Cardiac fibroblast (primary cell): ENCODE results near the gene CHRNB2.

ENCODE experiments used
- DNase-seq, 2 donors: peaks; one replicate each; pipeline versions ENCODE4 v3.0.0 to v3.0.0-alpha.2; 2010; ENCODE audit warnings: low read depth in 2 of 2
- H3K4me3 ChIP-seq, 2 donors: replicated peaks in 1 of 2; 1 replicate in 1 of 2; 2 replicates in 1 of 2; pipeline ENCODE4 v1.5.1; 2011; ENCODE audit warnings: low read depth in 2 of 2, low read length in 2 of 2, mild to moderate bottlenecking in 2 of 2, moderate library complexity in 1 of 2
- TF ChIP-seq, protein P1 (sequence below): IDR thresholded peaks from one replicate; pipeline ENCODE4 v1.5.1; 2011; ENCODE audit warnings: low read depth, mild to moderate bottlenecking, low read length, inconsistent platforms

CHRNB2 gene

DNA sequence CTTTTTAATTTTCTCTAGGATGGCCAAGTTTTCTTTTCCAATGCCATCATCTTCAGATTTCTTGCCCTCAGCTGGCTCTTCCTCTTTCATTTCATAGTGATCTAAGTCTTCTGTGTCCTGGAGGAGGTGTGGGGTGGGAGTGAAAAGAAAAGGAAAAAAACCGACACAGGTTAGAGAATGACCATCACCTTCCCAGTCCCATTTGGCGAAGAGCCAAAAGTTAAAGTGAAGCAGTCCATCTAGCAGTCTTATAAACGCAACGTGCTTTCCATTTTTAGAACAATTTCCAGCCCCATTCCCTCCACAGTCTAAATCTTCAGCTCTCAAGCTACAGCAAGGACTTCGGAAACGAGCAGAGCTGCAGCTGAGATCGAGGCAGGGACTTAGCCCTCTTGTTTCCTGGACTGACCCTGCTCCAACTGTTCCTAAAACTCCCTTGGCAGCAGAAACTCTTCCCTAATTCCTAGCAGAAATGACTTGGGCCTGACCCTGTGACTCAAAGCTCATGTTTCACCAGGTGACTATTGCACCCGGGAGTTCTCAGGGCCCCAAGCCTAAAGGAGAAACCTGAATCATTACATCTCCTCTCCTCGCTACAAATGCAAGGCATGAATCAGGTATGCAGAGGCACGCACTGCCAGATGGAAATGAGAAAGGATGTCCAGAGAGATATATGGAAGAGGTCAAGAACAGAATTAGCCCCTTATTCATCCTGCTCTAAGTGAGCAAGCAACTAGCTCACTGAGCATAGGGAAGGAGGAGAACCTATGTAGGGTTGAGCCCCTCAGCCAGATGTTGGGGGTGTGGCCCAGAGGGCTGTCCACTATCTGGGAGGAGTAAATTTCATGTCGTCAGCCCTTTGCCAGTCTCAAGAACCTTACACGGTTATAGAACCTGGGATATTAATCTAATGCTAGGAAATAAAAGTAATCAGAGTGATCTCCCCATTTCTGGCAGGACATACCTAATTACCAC lies 14.2 kb upstream of the CHRNB2 start:
- TF ChIP-seq, protein P1, sequence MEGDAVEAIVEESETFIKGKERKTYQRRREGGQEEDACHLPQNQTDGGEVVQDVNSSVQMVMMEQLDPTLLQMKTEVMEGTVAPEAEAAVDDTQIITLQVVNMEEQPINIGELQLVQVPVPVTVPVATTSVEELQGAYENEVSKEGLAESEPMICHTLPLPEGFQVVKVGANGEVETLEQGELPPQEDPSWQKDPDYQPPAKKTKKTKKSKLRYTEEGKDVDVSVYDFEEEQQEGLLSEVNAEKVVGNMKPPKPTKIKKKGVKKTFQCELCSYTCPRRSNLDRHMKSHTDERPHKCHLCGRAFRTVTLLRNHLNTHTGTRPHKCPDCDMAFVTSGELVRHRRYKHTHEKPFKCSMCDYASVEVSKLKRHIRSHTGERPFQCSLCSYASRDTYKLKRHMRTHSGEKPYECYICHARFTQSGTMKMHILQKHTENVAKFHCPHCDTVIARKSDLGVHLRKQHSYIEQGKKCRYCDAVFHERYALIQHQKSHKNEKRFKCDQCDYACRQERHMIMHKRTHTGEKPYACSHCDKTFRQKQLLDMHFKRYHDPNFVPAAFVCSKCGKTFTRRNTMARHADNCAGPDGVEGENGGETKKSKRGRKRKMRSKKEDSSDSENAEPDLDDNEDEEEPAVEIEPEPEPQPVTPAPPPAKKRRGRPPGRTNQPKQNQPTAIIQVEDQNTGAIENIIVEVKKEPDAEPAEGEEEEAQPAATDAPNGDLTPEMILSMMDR: no peak
- H3K4me3 ChIP-seq: no peak overlapping the region
- no peak for DNase-seq

DNA sequence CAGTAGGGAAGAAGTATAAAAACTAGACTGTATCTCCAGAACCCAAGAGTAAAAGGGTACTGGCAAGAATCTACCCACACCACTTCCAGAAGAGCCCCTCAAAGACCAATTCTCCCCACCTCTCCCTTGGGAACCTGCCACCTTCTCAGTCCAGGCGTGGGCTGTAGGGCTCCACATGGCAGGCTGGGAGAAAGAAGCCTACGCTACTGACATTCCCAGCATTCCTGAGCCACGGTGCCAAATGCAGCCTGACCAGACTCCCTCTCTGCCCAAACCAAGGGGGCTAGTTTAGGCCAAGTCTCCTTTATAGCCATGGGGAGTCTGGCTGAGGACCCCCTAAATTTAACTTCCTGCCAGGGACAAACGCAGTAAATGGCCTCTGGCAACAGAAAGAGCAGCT lies 11.2 kb upstream of the CHRNB2 start:
- DNase-seq: peak; percentile 22 to 59
- H3K4me3 ChIP-seq: peak overlapping the region; percentile 79 to 83
- TF ChIP-seq, protein P1: no peak

DNA sequence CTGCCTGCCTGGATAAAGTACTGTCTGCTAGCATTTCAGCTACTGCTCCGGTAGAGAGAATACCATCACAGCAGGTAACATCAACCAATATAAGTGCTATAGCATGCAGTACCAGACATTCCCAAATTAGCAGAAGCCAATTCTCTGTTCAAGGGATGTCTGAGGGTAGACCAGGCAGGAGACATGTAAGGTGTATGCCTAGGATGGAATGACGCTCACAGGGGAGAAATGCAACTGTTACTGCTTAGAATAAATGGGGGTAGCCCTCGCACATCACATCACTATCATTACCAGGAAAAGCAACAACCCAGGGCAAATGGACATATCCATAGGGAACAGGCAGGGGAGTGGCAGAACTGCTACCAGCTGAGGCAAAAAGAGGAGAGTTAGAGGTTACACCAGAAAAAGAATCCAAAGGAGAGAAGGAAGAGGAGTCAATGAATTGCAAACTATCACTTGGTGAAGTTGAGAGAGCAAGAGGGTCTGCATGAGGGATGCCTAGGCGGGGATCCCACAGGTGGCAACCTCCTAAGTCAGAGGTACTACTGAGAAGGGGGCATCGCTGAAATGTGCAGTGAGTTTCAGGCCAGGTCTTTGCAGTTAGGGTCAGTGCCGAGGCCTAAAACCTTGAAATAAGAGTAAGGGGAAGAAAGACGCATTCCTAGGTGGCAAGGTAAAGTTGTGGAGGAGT lies 10.2 kb upstream of the CHRNB2 start:
- H3K4me3 ChIP-seq: peak overlapping the region; percentile 79 to 83
- no peak for DNase-seq
- TF ChIP-seq, protein P1: no peak

DNA sequence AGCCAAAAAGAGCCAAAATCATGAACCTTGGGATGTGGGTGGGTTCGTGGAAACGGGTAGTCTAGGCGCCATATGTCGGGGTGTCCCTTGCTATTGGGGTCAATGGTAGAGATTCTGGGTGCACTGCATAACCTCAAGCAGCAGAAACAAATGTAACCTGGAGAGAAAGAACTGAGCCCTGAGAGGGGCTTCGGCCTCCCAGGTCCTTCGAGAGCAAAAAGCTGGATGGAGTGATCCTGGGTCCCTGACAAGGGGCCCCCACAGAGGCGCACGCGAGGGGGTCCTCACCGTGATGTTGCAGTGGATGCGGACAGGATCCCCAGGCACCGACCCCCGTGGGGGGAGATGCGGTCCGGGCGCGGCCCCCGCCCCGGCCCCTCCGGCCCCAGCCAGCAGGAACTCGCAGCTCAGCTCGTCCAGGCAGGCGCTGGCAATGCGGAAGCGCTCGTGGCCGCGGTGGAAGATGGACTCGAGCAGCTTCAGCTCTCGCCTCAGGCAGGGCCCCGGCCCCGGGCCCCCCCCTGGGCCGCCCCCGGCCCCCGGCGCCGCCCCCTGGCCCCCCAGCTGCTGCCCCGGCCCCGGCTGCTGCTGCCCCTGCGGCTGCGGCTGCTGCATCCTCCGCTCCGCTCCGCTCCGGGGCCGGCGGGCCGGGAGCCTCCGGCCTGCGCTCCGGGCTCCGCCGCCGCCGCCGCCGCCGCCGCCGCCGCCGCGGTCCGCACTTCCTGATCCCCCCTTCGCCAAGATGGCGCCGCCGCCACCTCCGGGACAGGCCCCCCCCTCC lies 9.4 kb upstream of the CHRNB2 start, which contains the start of gene UBE2Q1:
UBE2Q1 (minus strand) TSS at position 724 of the 781 bp plus-strand sequence; CDS start at position 615, 109 bp downstream.
- peak; percentile 24 to 29 for DNase-seq
- TF ChIP-seq, protein P1: no peak
- peak within 1 kb of the TSS; percentile 79 to 83 for H3K4me3 ChIP-seq

DNA sequence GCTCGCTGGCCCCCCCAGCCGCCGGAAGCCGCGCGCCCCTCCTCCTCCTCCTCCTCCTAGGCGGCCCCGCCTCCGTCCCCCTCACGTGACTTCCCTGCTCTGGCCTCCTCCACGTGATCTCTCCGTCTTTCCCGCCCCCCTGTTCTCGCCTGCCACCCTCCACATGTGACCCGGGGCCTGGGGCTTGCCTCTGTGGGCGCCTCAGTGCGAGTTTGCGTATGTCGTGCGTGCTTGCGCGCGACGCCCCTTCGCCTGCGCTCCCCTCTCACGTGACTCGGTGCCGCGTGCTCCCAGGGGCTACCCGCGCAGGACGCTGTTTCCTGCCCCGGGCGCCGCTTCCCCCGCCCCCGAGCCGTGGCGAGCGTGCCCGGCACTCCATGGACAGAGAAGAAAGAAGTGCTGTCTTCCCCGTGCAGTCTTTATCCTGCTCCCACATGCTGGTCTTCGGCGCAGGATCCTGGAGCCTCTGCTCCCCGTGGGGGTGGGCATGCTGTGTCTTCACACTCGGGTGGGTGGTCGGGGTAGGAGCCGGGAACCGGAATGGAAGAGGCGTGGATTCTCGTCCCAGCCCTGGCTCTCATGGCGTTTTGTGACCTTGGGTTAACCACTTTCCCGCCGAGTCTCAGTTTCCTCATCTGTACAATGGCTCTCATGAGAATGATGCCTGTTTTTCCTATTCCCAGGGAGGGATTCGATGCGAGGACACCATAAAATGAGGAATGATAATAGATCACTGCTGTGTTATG lies 8.7 kb upstream of the CHRNB2 start:
- DNase-seq: peak; percentile 98 to 100
- peak overlapping the region; percentile 59 to 83 for H3K4me3 ChIP-seq
- TF ChIP-seq, protein P1: no peak
